BLaER1 treated with 17β-estradiol and CSF1 and Interleukin-3, amounts not matched to agents 10 nM and 100 nM (cell line): ENCODE results near the gene RAMAC.
"Not testable (repeated sequence)": the region's sequence is repeated elsewhere in the genome, so short reads cannot be mapped to it uniquely, and the experiment has no call there.

Source experiments
- H3K27ac ChIP-seq, 11 experiments: shearing (Covaris generic); formaldehyde crosslinking; 2 replicates each; pipeline ENCODE4 v1.8.1; 2022
- H3K27me3 ChIP-seq, 11 experiments: shearing (Covaris generic); formaldehyde crosslinking; 2 replicates each; pipeline ENCODE4 v1.8.1; 2022
- H3K36me3 ChIP-seq, 11 experiments: shearing (Covaris generic); formaldehyde crosslinking; 2 replicates each; pipeline ENCODE4 v1.8.1; 2022
- H3K4me1 ChIP-seq, 10 experiments: shearing (Covaris generic); formaldehyde crosslinking; 2 replicates each; pipeline ENCODE4 v1.8.1; 2022
- H3K4me2 ChIP-seq, 11 experiments: shearing (Covaris generic); formaldehyde crosslinking; 2 replicates each; pipeline ENCODE4 v1.8.1; 2022
- H3K4me3 ChIP-seq, 10 experiments: shearing (Covaris generic); formaldehyde crosslinking; 2 replicates each; pipeline ENCODE4 v1.8.1; 2022
- H3K9ac ChIP-seq, 11 experiments: shearing (Covaris generic); formaldehyde crosslinking; 2 replicates each; pipeline ENCODE4 v1.8.1; 2022
- H3K9me3 ChIP-seq, 11 experiments: shearing (Covaris generic); formaldehyde crosslinking; replicated peaks in 1 of 11; 2 replicates each; pipeline ENCODE4 v1.8.1; 2022
- H4K20me1 ChIP-seq, 11 experiments: shearing (Covaris generic); formaldehyde crosslinking; 2 replicates each; pipeline ENCODE4 v1.8.1; 2022
- Cebpa-rat ChIP-seq, 11 experiments: shearing (Covaris generic); IDR thresholded peaks; 2 replicates each; pipeline ENCODE4 v1.8.1; 2022

Gene RAMAC

GRCh38 chr15:83012636-83013035 lies 26.6 kb downstream of the RAMAC start:
- peak overlapping the region in 10 of 11 experiments; percentile 87 to 95 (median 92); a peak in 8 of 22 replicates for H3K9ac ChIP-seq
- H3K27ac ChIP-seq, result peak overlapping the region in 9 of 11 experiments; percentile 84 to 92 (median 89); a peak in 17 of 22 replicates
- no peaks in the 10 kb centered on the region for H3K27me3 ChIP-seq
- peak overlapping the region; percentile 72 to 92 (median 82) for H3K4me2 ChIP-seq
- no peak for TF ChIP-seq Cebpa-rat (IDR thresholded peaks at IDR 0.05)
- peaks cover 33 to 62% (median 51%) of the 10 kb centered on the region in 11 experiments for H3K36me3 ChIP-seq
- H3K4me3 ChIP-seq, result peak overlapping the region in 9 of 10 experiments; percentile 79 to 99 (median 90); a peak in 18 of 20 replicates
- H4K20me1 ChIP-seq, result peaks cover 0 to 12% (median 0%) of the 10 kb centered on the region in 11 experiments; a peak in 6 of 22 replicates
- H3K9me3 ChIP-seq, result peaks cover 0 to 20% (median 0%) of the 10 kb centered on the region in 11 experiments; a peak in 7 of 22 replicates
- H3K4me1 ChIP-seq, result peaks cover 30 to 61% (median 42%) of the 10 kb centered on the region in 10 experiments

- Histone ChIP-seq H3K4me2 (peak overlapping the region in 6 of 11 experiments; percentile 3 to 88 (median 76); a peak in 6 of 22 replicates), H3K4me1 (peaks cover 30 to 63% (median 42%) of the 10 kb centered on the region in 10 experiments), H3K9me3 (peaks cover 0 to 20% (median 0%) of the 10 kb centered on the region in 11 experiments; a peak in 7 of 22 replicates), H4K20me1 (peaks cover 0 to 18% (median 0%) of the 10 kb centered on the region in 11 experiments; a peak in 7 of 22 replicates), H3K4me3 (no peak overlapping the region), H3K9ac (no peak overlapping the region), H3K27me3 (no peaks in the 10 kb centered on the region), H3K27ac (no peak overlapping the region), H3K36me3 (peaks cover 29 to 60% (median 49%) of the 10 kb centered on the region in 11 experiments)
- no peak for TF ChIP-seq Cebpa-rat (IDR thresholded peaks at IDR 0.05)
These were observed 28.2 kb downstream of the RAMAC start for GRCh38 chr15:83014205-83014653.

- Histone ChIP-seq H3K27me3 (no peaks in the 10 kb centered on the region), H3K36me3 (peaks cover 31 to 60% (median 52%) of the 10 kb centered on the region in 11 experiments), H3K4me1 (peaks cover 24 to 52% (median 37%) of the 10 kb centered on the region in 10 experiments), H4K20me1 (peaks cover 0 to 18% (median 6%) of the 10 kb centered on the region in 11 experiments; a peak in 9 of 22 replicates), H3K9ac (no peak overlapping the region), H3K27ac (no peak overlapping the region), H3K9me3 (peaks cover 0 to 20% (median 0%) of the 10 kb centered on the region in 11 experiments; a peak in 7 of 22 replicates), H3K4me3 (no peak overlapping the region), H3K4me2 (no peak overlapping the region)
- TF ChIP-seq Cebpa-rat (IDR thresholded peaks at IDR 0.05), result no peak
These were observed 29.4 kb downstream of the RAMAC start for GRCh38 chr15:83015361-83015760.

- peaks cover 0 to 26% (median 13%) of the 10 kb centered on the region in 11 experiments; a peak in 13 of 22 replicates for H4K20me1 ChIP-seq
- peak overlapping the region in 3 of 11 experiments; percentile 25 to 63 (median 43); a peak in 5 of 22 replicates for H3K4me2 ChIP-seq
- no peaks in the 10 kb centered on the region for H3K27me3 ChIP-seq
- H3K9ac ChIP-seq, result peak overlapping the region in 1 of 11 experiments; percentile 37; a peak in 2 of 22 replicates
- H3K27ac ChIP-seq, result peak overlapping the region in 1 of 11 experiments; percentile 17; a peak in 1 of 22 replicates
- peaks cover 15 to 45% (median 29%) of the 10 kb centered on the region in 10 experiments for H3K4me1 ChIP-seq
- no peak overlapping the region for H3K4me3 ChIP-seq
- peaks cover 0 to 20% (median 0%) of the 10 kb centered on the region in 11 experiments; a peak in 6 of 22 replicates for H3K9me3 ChIP-seq
- peaks cover 46 to 75% (median 67%) of the 10 kb centered on the region in 11 experiments for H3K36me3 ChIP-seq
- TF ChIP-seq Cebpa-rat (IDR thresholded peaks at IDR 0.05), result no peak
These were observed 30.9 kb downstream of the RAMAC start for GRCh38 chr15:83016906-83017305.

GRCh38 chr15:83018436-83018835 lies 32.4 kb downstream of the RAMAC start:
- H4K20me1 ChIP-seq, result peaks cover 0 to 39% (median 22%) of the 10 kb centered on the region in 11 experiments; a peak in 16 of 22 replicates
- no peaks in the 10 kb centered on the region for H3K27me3 ChIP-seq
- H3K4me1 ChIP-seq, result peaks cover under 1 to 29% (median 14%) of the 10 kb centered on the region in 10 experiments; a peak in 15 of 20 replicates
- 0 out of 22 replicates have a peak overlapping the region, but pooled peaks of 1 of the 11 experiments have one; percentile 19 for H3K9ac ChIP-seq
- no peak overlapping the region for H3K4me2 ChIP-seq
- no peak overlapping the region for H3K27ac ChIP-seq
- H3K36me3 ChIP-seq, result peaks cover 56 to 87% (median 79%) of the 10 kb centered on the region in 11 experiments
- no peak overlapping the region for H3K4me3 ChIP-seq
- no peak for TF ChIP-seq Cebpa-rat (IDR thresholded peaks at IDR 0.05)
- peaks cover 0 to 5% (median 0%) of the 10 kb centered on the region in 11 experiments; a peak in 5 of 22 replicates for H3K9me3 ChIP-seq

GRCh38 chr15:83030021-83030420 lies 44.0 kb downstream of the RAMAC start:
- TF ChIP-seq Cebpa-rat (IDR thresholded peaks at IDR 0.05), result no peak
- no peaks in the 10 kb centered on the region for H3K4me1 ChIP-seq
- H3K27me3 ChIP-seq, result no peaks in the 10 kb centered on the region
- no peak overlapping the region for H3K27ac ChIP-seq
- H3K36me3 ChIP-seq, result peaks cover 87 to 97% (median 93%) of the 10 kb centered on the region in 11 experiments
- H3K4me2 ChIP-seq, result no peak overlapping the region
- no peak overlapping the region for H3K4me3 ChIP-seq
- H3K9me3 ChIP-seq, result peaks cover 11 to 25% (median 19%) of the 10 kb centered on the region in 11 experiments; a peak in 20 of 22 replicates
- peaks cover 12 to 75% (median 52%) of the 10 kb centered on the region in 11 experiments; a peak in 20 of 22 replicates for H4K20me1 ChIP-seq
- H3K9ac ChIP-seq, result no peak overlapping the region

- not testable (repeated sequence) for H3K9ac ChIP-seq, H3K27ac ChIP-seq, H3K4me1 ChIP-seq, H3K4me3 ChIP-seq, H3K4me2 ChIP-seq, H3K27me3 ChIP-seq
- H4K20me1 ChIP-seq, result peaks cover 20 to 84% (median 57%) of the 10 kb centered on the region in 11 experiments; a peak in 21 of 22 replicates
- H3K9me3 ChIP-seq, result peaks cover 11 to 27% (median 21%) of the 10 kb centered on the region in 11 experiments; a peak in 21 of 22 replicates
- H3K36me3 ChIP-seq, result peaks cover 83 to 100% (median 90%) of the 10 kb centered on the region in 11 experiments
These were observed 45.2 kb downstream of the RAMAC start for GRCh38 chr15:83031234-83031633.

- Histone ChIP-seq H3K4me2 (no peak overlapping the region), H3K9ac (no peak overlapping the region), H3K4me1 (no peaks in the 10 kb centered on the region), H4K20me1 (peaks cover 30 to 98% (median 75%) of the 10 kb centered on the region in 11 experiments), H3K27me3 (no peaks in the 10 kb centered on the region), H3K27ac (no peak overlapping the region), H3K36me3 (peaks cover 86 to 100% (median 92%) of the 10 kb centered on the region in 11 experiments), H3K4me3 (no peak overlapping the region), H3K9me3 (peaks cover 17 to 67% (median 59%) of the 10 kb centered on the region in 11 experiments; a peak in 21 of 22 replicates)
- no peak for TF ChIP-seq Cebpa-rat (IDR thresholded peaks at IDR 0.05)
These were observed 50.2 kb downstream of the RAMAC start for GRCh38 chr15:83036253-83036652.

- Histone ChIP-seq H3K4me3 (no peak overlapping the region), H3K27ac (no peak overlapping the region), H3K9ac (no peak overlapping the region), H3K27me3 (no peaks in the 10 kb centered on the region), H3K9me3 (peaks cover 7 to 44% (median 40%) of the 10 kb centered on the region in 11 experiments; a peak in 20 of 22 replicates), H4K20me1 (peaks cover 41 to 93% (median 70%) of the 10 kb centered on the region in 11 experiments), H3K36me3 (peaks cover 81 to 96% (median 88%) of the 10 kb centered on the region in 11 experiments), H3K4me2 (no peak overlapping the region), H3K4me1 (no peaks in the 10 kb centered on the region)
- TF ChIP-seq Cebpa-rat (IDR thresholded peaks at IDR 0.05), result no peak
These were observed 53.2 kb downstream of the RAMAC start for GRCh38 chr15:83039206-83039605.
